ENCODE results near the gene NRAS.

Gene NRAS

GRCh38 chr1:114723915-114724314 is 7.3 kb upstream of the NRAS start:
- TF ChIP-seq, protein P1, sequence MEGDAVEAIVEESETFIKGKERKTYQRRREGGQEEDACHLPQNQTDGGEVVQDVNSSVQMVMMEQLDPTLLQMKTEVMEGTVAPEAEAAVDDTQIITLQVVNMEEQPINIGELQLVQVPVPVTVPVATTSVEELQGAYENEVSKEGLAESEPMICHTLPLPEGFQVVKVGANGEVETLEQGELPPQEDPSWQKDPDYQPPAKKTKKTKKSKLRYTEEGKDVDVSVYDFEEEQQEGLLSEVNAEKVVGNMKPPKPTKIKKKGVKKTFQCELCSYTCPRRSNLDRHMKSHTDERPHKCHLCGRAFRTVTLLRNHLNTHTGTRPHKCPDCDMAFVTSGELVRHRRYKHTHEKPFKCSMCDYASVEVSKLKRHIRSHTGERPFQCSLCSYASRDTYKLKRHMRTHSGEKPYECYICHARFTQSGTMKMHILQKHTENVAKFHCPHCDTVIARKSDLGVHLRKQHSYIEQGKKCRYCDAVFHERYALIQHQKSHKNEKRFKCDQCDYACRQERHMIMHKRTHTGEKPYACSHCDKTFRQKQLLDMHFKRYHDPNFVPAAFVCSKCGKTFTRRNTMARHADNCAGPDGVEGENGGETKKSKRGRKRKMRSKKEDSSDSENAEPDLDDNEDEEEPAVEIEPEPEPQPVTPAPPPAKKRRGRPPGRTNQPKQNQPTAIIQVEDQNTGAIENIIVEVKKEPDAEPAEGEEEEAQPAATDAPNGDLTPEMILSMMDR (IDR thresholded peaks at IDR 0.05; ENCODE audit: extremely low read depth, missing control alignments): no peak
- no peak for DNase-seq (ENCODE audit: low spot score)

GRCh38 chr1:114723457-114723856 is 6.9 kb upstream of the NRAS start:
- TF ChIP-seq, protein P1 (IDR thresholded peaks at IDR 0.05; ENCODE audit: extremely low read depth, missing control alignments): no peak
- DNase-seq (ENCODE audit: low spot score): no peak

GRCh38 chr1:114720492-114720891 is 3.9 kb upstream of the NRAS start:
- TF ChIP-seq, protein P1 (IDR thresholded peaks at IDR 0.05; ENCODE audit: extremely low read depth, missing control alignments): no peak
- DNase-seq (ENCODE audit: low spot score): no peak

DNA sequence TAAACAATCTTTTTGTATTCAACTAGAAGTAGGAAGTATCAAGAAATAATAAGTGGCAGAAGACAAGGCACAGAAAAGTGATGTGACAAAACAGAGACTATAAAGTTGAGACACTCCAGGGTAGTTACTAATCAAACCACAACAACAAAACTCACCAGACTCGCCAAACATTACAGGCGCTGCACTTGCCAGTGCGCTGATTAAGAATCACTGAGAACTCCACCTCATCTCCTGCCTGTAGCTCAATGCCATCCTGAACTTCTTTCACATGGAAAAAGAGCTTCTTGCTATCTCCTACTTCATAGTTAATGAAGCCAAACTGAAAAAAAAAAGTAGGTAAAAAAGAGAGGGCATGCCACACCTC is 2.8 kb upstream of the NRAS start:
- no peak for DNase-seq (ENCODE audit: low spot score)
- TF ChIP-seq, protein P1 (IDR thresholded peaks at IDR 0.05; ENCODE audit: extremely low read depth, missing control alignments): no peak

- no peak for DNase-seq (ENCODE audit: low spot score)
- TF ChIP-seq, protein P1 (IDR thresholded peaks at IDR 0.05; ENCODE audit: extremely low read depth, missing control alignments): no peak
Measured at GRCh38 chr1:114718661-114719423, 2.3 kb upstream of the NRAS start.

DNA sequence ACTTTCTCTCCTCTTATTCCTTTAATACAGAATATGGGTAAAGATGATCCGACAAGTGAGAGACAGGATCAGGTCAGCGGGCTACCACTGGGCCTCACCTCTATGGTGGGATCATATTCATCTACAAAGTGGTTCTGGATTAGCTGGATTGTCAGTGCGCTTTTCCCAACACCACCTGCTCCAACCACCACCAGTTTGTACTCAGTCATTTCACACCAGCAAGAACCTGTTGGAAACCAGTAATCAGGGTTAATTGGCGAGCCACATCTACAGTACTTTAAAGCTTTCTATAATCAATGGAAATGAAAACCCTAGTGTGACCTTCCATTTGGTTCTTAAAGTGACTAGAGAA is 643 bp downstream of the NRAS start:
- DNase-seq (ENCODE audit: low spot score): no peak
- TF ChIP-seq, protein P1 (IDR thresholded peaks at IDR 0.05; ENCODE audit: extremely low read depth, missing control alignments): no peak

DNA sequence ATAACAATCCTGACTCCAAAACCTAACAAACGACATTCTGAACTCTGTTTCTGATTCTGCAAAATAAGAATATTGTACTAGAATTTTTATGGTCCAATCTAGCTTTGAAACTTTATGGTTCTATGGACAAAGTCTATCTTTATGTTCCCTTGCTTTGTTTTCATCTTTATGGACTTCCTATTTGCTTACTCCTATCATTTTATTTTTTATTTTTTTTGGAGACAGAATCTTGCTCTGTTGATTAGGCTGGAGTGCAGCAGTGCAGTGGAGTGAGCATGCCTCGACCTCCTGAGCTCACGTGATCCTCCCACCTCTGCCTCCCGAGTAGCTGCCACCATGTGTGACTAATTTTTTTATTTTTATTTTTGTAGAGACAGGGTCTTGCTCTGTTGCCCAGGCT is 3.6 kb downstream of the NRAS start:
- TF ChIP-seq, protein P1 (IDR thresholded peaks at IDR 0.05; ENCODE audit: extremely low read depth, missing control alignments): no peak
- DNase-seq (ENCODE audit: low spot score): no peak

All from GM20000 (cell line).